HepG2 (cell line): ENCODE measurements around the gene SH3YL1. TPM values are rescaled to one million over a fixed set of nuclear protein-coding genes. Genes with fewer than 3 reads are reported as not detected.

Source experiments
- ATF7-NPFF ChIP-seq: sonication (generic); formaldehyde crosslinking; IDR thresholded peaks from 2 replicates; pipeline ENCODE4 v1.8.1; 2023; ENCODE audit warnings: mild to moderate bottlenecking, low read depth, missing genetic modification reagents, moderate library complexity
- IRF2 ChIP-seq: IDR thresholded peaks from 2 replicates; pipeline ENCODE4 v1.6.1; 2018; ENCODE audit warnings: missing genetic modification reagents, missing compliant biosample characterization
- IRX3 ChIP-seq: sonication (generic); formaldehyde crosslinking; IDR thresholded peaks from 2 replicates; pipeline ENCODE4 v1.8.1; 2023; ENCODE audit warnings: mild to moderate bottlenecking, low read depth, missing genetic modification reagents, borderline replicate concordance
- JUNB ChIP-seq: sonication (generic); formaldehyde crosslinking; IDR thresholded peaks from 2 replicates; pipeline ENCODE4 v1.8.0; 2022; ENCODE audit warnings: missing genetic modification reagents, mild to moderate bottlenecking, borderline replicate concordance
- NCOR1 ChIP-seq: fragments of 200-600 bp; sonication (generic); IDR thresholded peaks from 2 replicates; pipeline ENCODE4 v1.7.0; 2017; ENCODE audit warnings: antibody characterized with exemption, low read length, borderline replicate concordance
- NFE2L2 ChIP-seq: fragments of 150-350 bp; IDR thresholded peaks from 2 replicates; pipeline ENCODE4 v1.6.1; 2014; ENCODE audit warnings: low read length
- NONO ChIP-seq, 2 experiments: fragments of 450-650 bp in 1 of 2; sonication (generic) in 1 of 2; formaldehyde crosslinking in 1 of 2; IDR thresholded peaks in 1 of 2; conservative IDR thresholded peaks in 1 of 2; 2 replicates each; pipeline versions ENCODE4 v1.6.1 to v1.8.0; 2017 to 2022; ENCODE audit warnings: mild to moderate bottlenecking in 1 of 2, missing genetic modification reagents in 1 of 2, moderate library complexity in 1 of 2
- NR2F6 ChIP-seq, 2 experiments: IDR thresholded peaks; 2 replicates each; pipeline ENCODE4 v1.6.1; 2016; ENCODE audit warnings: antibody characterized with exemption in 1 of 2, mild to moderate bottlenecking in 1 of 2
- PREB ChIP-seq: sonication (generic); formaldehyde crosslinking; IDR thresholded peaks from 2 replicates; pipeline ENCODE4 v1.4.0; 2020; ENCODE audit warnings: missing genetic modification reagents
- ZNF142 ChIP-seq: sonication (generic); formaldehyde crosslinking; IDR thresholded peaks from 2 replicates; pipeline ENCODE4 v1.4.0; 2020; ENCODE audit warnings: missing genetic modification reagents
- ZNF704 ChIP-seq: sonication (generic); formaldehyde crosslinking; IDR thresholded peaks from 2 replicates; pipeline ENCODE4 v1.8.1; 2023; ENCODE audit warnings: mild to moderate bottlenecking, inconsistent platforms, moderate library complexity, missing genetic modification reagents, borderline replicate concordance
- ZSCAN20 ChIP-seq: sonication (generic); formaldehyde crosslinking; IDR thresholded peaks from 2 replicates; pipeline ENCODE4 v1.4.0; 2020; ENCODE audit warnings: missing genetic modification reagents, mild to moderate bottlenecking, borderline replicate concordance
- polyA plus RNA-seq, 8 experiments: library from polyadenylated mRNA; depleted of rRNA in 3 of 8; stranded (reverse) in 7 of 8; unstranded in 1 of 8; fragments of >200 nt; fragmentation: Illumina TruSeq in 4 of 8; extraction: Trizol in 4 of 8; gene quantifications; 2 replicates each; pipeline versions ENCODE4 v1.2.1 to v1.2.3, GENCODE V29; 2011 to 2016; ENCODE audit warnings: low read depth in 4 of 8, missing spikeins in 1 of 8, mixed read lengths in 1 of 8; ENCODE audit not compliant: insufficient read depth in 1 of 8
- total RNA-seq, 5 experiments: library from RNA; depleted of rRNA; stranded (reverse); fragments of >200 nt; fragmentation: Illumina TruSeq; extraction: Trizol; gene quantifications; 2 replicates each; pipeline ENCODE4 v1.2.3, GENCODE V29; 2016; ENCODE audit warnings: low read depth in 1 of 5
- TF ChIP-seq, protein P1 (sequence below): sonication (generic); formaldehyde crosslinking; IDR thresholded peaks from 2 replicates; pipeline ENCODE4 v1.4.0; 2020; ENCODE audit warnings: missing genetic modification reagents, mild to moderate bottlenecking, borderline replicate concordance
- TF ChIP-seq, protein P2 (sequence below): sonication (generic); formaldehyde crosslinking; IDR thresholded peaks from 2 replicates; pipeline ENCODE4 v1.8.0; 2022; ENCODE audit warnings: mild to moderate bottlenecking, missing genetic modification reagents

SH3YL1 gene
- total and polyA plus RNA-seq, 2 of the 13 experiments (the other 11 are each of a cell fraction or from before 2014, with no cell fraction given) = 13.0 to 48.2 TPM

GRCh38 chr2:260507-261161, 3.2 kb downstream of the SH3YL1 start (continued):
- TF ChIP-seq, protein P1, sequence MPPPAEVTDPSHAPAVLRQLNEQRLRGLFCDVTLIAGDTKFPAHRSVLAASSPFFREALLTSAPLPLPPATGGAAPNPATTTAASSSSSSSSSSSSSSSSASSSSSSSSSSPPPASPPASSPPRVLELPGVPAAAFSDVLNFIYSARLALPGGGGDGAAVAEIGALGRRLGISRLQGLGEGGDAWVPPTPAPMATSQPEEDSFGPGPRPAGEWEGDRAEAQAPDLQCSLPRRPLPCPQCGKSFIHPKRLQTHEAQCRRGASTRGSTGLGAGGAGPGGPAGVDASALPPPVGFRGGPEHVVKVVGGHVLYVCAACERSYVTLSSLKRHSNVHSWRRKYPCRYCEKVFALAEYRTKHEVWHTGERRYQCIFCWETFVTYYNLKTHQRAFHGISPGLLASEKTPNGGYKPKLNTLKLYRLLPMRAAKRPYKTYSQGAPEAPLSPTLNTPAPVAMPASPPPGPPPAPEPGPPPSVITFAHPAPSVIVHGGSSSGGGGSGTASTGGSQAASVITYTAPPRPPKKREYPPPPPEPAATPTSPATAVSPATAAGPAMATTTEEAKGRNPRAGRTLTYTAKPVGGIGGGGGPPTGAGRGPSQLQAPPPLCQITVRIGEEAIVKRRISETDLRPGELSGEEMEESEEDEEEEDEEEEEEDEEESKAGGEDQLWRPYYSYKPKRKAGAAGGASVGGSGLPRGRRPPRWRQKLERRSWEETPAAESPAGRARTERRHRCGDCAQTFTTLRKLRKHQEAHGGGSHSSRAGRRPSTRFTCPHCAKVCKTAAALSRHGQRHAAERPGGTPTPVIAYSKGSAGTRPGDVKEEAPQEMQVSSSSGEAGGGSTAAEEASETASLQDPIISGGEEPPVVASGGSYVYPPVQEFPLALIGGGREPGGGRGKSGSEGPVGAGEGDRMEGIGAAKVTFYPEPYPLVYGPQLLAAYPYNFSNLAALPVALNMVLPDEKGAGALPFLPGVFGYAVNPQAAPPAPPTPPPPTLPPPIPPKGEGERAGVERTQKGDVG (CRISPR knock-in tag) = peak; percentile 98
- peak; percentile 72; the same call in 1 of the 2 replicates for TF ChIP-seq ZNF142 (CRISPR knock-in tag)
- no peak for TF ChIP-seq ZSCAN20 (CRISPR knock-in tag)
- no peak for TF ChIP-seq ZNF704
- TF ChIP-seq ATF7-NPFF (CRISPR knock-in tag) = peak; percentile 28; the same call in 1 of the 2 replicates
- TF ChIP-seq NR2F6 (IDR thresholded peaks at IDR 0.05) = peak; percentile 100
- peak; percentile 100 for TF ChIP-seq NR2F6 (CRISPR knock-in tag; IDR thresholded peaks at IDR 0.05)
- peak; percentile 92; the same call in 1 of the 2 replicates for TF ChIP-seq IRX3 (CRISPR knock-in tag)
- peak; percentile 100 for TF ChIP-seq IRF2 (CRISPR knock-in tag)
- peak; percentile 69; the same call in 1 of the 2 replicates for TF ChIP-seq JUNB (CRISPR knock-in tag)
- TF ChIP-seq PREB (CRISPR knock-in tag) = no peak
- TF ChIP-seq NFE2L2 = peak; percentile 58
- TF ChIP-seq, protein P2, sequence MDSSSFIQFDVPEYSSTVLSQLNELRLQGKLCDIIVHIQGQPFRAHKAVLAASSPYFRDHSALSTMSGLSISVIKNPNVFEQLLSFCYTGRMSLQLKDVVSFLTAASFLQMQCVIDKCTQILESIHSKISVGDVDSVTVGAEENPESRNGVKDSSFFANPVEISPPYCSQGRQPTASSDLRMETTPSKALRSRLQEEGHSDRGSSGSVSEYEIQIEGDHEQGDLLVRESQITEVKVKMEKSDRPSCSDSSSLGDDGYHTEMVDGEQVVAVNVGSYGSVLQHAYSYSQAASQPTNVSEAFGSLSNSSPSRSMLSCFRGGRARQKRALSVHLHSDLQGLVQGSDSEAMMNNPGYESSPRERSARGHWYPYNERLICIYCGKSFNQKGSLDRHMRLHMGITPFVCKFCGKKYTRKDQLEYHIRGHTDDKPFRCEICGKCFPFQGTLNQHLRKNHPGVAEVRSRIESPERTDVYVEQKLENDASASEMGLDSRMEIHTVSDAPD (CRISPR knock-in tag) = peak; percentile 96
- TF ChIP-seq NONO (IDR thresholded peaks at IDR 0.05) = no peak
- peak; percentile 99 for TF ChIP-seq NONO (CRISPR knock-in tag; conservative IDR thresholded peaks at IDR 0.05)
- peak; percentile 98 for TF ChIP-seq NCOR1
